Activated CD8-positive, alpha-beta T cell treated with anti-CD3 and anti-CD28 coated beads, Interleukin-2, amount 10 ng/mL, durations not matched to agents 7 days and 5 days (primary cell): Measurements from ENCODE around the gene CES1. TPM values are rescaled to one million over a fixed set of nuclear protein-coding genes. Genes with fewer than 3 reads are reported as not detected.
"Not testable (repeated sequence)": the region's sequence is repeated elsewhere in the genome, so short reads cannot be mapped to it uniquely, and the experiment has no call there.

Source experiments
- ATAC-seq: fragments of 150-1000 bp; cut with Tn5 transposase; one replicate; pipeline ENCODE4 v1.10.0; 2021; ENCODE audit warnings: moderate library complexity
- CTCF ChIA-PET: fragments of 350-600 bp; sonication (Branson Sonifier 250); formaldehyde crosslinking; loops from one replicate; lab custom pipeline; 2021; ENCODE audit warnings: antibody characterized with exemption; lab: Charles Lee
- POLR2A ChIA-PET: fragments of 350-600 bp; sonication (Branson Sonifier 250); formaldehyde crosslinking; loops from one replicate; lab custom pipeline; 2021; ENCODE audit warnings: antibody characterized with exemption; lab: Charles Lee
- DNase-seq: peaks from one replicate; pipeline ENCODE4 v3.0.0-alpha.2; 2020
- H3K27ac Mint-ChIP-seq: one replicate; pipeline ENCODE4 v1.8.0; 2021; ENCODE audit warnings: mild to moderate bottlenecking, mixed read lengths
- H3K27me3 Mint-ChIP-seq: one replicate; pipeline ENCODE4 v1.8.0; 2021; ENCODE audit warnings: low read depth, mixed read lengths
- H3K36me3 Mint-ChIP-seq: one replicate; pipeline ENCODE4 v1.8.0; 2021; ENCODE audit warnings: low read depth, mixed read lengths
- H3K4me1 Mint-ChIP-seq: one replicate; pipeline ENCODE4 v1.8.0; 2021; ENCODE audit warnings: low read depth, mixed read lengths
- H3K4me3 Mint-ChIP-seq: one replicate; pipeline ENCODE4 v1.8.0; 2021; ENCODE audit warnings: mild to moderate bottlenecking, mixed read lengths
- H3K9me3 Mint-ChIP-seq: one replicate; pipeline ENCODE4 v1.8.0; 2022; ENCODE audit warnings: mixed read lengths; ENCODE audit not compliant: insufficient read depth
- total RNA-seq, 2 experiments: library from RNA; stranded (reverse); gene quantifications; one replicate each; pipeline ENCODE4 v1.2.3, GENCODE V29; 2021

The CES1 gene
- total RNA-seq, 2 experiments from 2014 or later = not detected

DNA sequence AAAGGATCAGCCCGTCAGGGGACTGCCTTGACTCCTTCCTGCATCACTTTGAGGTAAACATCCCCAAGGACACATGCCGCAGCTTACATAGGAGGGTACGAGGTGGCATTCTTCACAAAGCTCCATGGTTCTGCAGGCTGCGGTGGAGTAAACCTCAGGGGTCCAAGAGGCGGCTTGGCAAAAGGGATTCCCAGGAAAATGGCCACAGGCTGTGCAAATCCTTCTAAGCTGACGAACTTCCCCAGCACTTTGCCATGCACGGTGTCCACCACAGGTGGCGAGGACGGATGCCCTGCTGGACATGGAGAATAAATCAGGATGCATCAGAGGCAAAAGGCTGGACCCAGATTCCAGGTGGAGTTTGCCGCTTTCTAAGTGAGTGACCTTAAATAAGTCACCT is 4.2 kb downstream of the CES1 start:
- no peak for ATAC-seq
- H3K9me3 Mint-ChIP-seq = no peaks in the 10 kb centered on the region
- H3K27me3 Mint-ChIP-seq = no peaks in the 10 kb centered on the region
- no peaks in the 10 kb centered on the region for H3K4me1 Mint-ChIP-seq
- no peak overlapping the region for H3K27ac Mint-ChIP-seq
- POLR2A ChIA-PET = no interaction called here
- no peak overlapping the region for H3K4me3 Mint-ChIP-seq
- no peak for DNase-seq
- no peaks in the 10 kb centered on the region for H3K36me3 Mint-ChIP-seq
- CTCF ChIA-PET = no interaction called here

DNA sequence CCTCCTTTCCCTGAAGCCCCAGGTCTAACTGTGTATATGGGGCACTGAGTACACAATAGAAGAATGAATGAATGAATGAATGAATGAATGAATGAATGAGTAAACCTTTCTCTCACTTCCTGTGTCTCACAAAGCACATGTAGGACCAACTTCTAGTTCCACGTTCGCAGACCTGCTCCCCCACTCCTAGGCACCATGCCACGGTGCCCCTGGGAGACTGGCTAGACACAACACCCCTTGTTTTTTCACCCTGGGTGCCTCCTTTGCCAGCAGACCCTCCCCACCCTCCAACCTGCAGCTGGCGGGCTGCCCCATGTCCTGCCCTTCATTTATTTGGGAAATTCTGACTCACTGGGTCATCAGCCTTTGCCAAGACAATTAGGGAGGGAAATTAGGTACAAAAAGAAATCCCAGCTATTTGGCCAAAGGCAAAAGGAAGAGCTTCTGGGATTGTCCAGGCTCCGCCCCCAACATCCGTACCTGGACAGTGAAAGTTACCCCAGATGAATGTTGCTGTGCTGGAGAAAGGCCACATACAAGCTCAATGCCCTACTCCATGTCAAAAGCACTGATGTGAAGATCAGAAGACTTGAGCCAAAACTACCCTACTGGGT is 7.7 kb downstream of the CES1 start:
- H3K27ac Mint-ChIP-seq = no peak overlapping the region
- H3K9me3 Mint-ChIP-seq = no peaks in the 10 kb centered on the region
- ChIA-PET CTCF (interaction anchor here (1.2 kb wide), 1 partner anchor 112 kb away, joined by 3 read pairs; no protein-coding TSS in a partner anchor), POLR2A (no interaction called here)
- no peaks in the 10 kb centered on the region for H3K36me3 Mint-ChIP-seq
- ATAC-seq = no peak
- H3K4me3 Mint-ChIP-seq = no peak overlapping the region
- DNase-seq = no peak
- H3K4me1 Mint-ChIP-seq = no peaks in the 10 kb centered on the region
- H3K27me3 Mint-ChIP-seq = no peaks in the 10 kb centered on the region

DNA sequence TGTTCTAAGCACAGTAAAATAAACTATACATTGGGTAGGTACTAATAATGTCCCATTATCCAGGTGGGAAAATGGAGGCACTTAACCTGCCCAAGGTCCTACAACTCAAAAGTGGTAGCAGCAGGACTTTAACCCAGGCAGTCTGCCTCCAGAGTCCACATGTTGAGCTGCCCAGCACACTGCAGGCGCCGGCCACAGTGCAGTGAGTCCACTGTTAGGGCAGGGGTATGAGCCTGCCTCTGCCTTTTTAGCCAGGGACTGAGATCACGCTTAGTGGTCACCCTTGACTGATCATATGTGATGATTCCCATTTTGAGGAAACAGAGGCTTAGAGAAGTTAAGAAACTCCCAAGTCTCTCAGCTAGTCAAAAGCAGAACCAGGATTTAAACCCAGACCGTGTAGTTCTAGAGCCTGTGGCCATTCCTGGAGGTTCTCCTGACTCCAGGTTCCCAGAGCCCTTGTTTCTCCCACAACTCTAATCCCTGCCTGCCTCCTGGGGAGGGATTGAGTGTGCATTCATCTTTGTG is 8.4 kb downstream of the CES1 start:
- Mint-ChIP-seq H3K4me3 (no peak overlapping the region), H3K9me3 (no peaks in the 10 kb centered on the region), H3K4me1 (no peaks in the 10 kb centered on the region), H3K36me3 (no peaks in the 10 kb centered on the region), H3K27me3 (no peaks in the 10 kb centered on the region), H3K27ac (no peak overlapping the region)
- ATAC-seq (no peak), DNase-seq (no peak)
- ChIA-PET CTCF (no interaction called here), POLR2A (no interaction called here)

DNA sequence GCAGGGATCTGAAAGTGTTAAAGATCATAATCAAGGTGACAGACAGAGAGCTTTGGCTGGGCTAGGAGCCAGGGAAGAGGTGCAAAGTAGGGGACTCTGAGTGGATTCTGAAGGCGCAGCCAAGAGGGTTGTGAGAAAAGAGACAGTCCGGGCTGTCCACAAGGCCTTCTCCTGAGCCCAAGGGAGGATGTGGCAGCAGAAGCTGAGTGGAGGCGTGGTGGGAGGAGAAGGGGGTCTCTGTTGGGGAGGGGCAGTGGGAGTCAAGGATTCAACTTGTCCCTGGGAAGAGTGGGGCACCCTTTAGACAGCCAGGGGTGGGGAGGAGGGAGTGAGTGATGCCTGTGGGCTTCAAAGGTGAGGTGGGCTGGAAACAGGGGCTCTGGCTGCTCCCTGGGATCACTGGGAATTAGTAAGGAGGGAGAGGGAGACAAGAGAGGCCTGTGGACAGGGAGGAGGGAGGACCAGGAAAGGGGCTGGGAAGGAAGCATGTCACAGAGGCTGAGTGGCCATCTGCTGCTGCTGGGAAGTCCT is 10.6 kb downstream of the CES1 start:
- H3K9me3 Mint-ChIP-seq = no peaks in the 10 kb centered on the region
- ChIA-PET CTCF (no interaction called here), POLR2A (no interaction called here)
- H3K27ac Mint-ChIP-seq = no peak overlapping the region
- ATAC-seq (no peak), DNase-seq (no peak)
- no peaks in the 10 kb centered on the region for H3K36me3 Mint-ChIP-seq
- no peak overlapping the region for H3K4me3 Mint-ChIP-seq
- H3K4me1 Mint-ChIP-seq = no peaks in the 10 kb centered on the region
- no peaks in the 10 kb centered on the region for H3K27me3 Mint-ChIP-seq

DNA sequence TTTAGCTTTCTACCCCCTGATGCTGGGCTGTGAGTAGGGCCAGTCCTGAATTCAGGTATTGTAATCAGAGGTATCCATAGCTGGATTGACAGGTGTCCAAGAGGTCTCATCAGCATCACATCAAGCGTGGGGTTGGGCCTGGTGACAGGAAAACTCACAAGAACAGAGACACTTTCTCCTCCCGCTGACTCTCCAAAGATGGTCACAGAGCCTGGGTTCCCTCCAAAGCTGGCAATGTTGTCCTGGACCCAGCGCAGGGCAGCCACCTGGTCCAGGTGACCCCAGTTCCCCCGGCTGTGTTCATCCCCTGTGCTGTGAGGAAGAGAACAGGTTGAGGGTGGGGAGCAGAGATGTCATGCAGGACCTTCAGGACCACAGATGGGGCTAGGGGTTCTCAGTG is 11.7 kb downstream of the CES1 start:
- Mint-ChIP-seq H3K4me3 (no peak overlapping the region), H3K27ac (no peak overlapping the region), H3K4me1 (no peaks in the 10 kb centered on the region), H3K27me3 (no peaks in the 10 kb centered on the region), H3K36me3 (no peaks in the 10 kb centered on the region), H3K9me3 (no peaks in the 10 kb centered on the region)
- ChIA-PET CTCF (no interaction called here), POLR2A (no interaction called here)
- ATAC-seq (no peak), DNase-seq (no peak)

DNA sequence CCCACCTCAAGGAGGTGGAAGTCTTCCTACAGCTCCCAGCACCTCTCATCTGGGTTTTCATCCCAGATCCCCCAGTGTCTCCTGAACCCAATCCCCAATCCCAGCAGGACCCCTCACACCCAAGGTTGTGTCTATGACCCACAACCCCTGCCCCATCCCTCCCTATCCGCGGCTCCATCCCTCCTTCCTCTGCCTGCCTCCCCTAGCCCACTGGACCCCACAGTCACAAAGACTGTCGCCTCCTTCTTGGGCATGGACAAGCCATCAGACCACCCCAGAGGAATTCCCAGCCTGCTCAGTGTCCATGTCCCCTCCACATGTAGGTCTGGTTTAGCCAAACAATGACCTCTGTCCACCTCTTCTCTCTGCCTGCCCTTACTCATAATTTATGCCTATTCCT is 12.3 kb downstream of the CES1 start:
- POLR2A ChIA-PET = no interaction called here
- H3K9me3 Mint-ChIP-seq = no peaks in the 10 kb centered on the region
- no peaks in the 10 kb centered on the region for H3K36me3 Mint-ChIP-seq
- no peak for ATAC-seq
- no peak for DNase-seq
- CTCF ChIA-PET = no interaction called here
- H3K4me1 Mint-ChIP-seq = no peaks in the 10 kb centered on the region
- H3K27ac Mint-ChIP-seq = no peak overlapping the region
- no peak overlapping the region for H3K4me3 Mint-ChIP-seq
- H3K27me3 Mint-ChIP-seq = no peaks in the 10 kb centered on the region

DNA sequence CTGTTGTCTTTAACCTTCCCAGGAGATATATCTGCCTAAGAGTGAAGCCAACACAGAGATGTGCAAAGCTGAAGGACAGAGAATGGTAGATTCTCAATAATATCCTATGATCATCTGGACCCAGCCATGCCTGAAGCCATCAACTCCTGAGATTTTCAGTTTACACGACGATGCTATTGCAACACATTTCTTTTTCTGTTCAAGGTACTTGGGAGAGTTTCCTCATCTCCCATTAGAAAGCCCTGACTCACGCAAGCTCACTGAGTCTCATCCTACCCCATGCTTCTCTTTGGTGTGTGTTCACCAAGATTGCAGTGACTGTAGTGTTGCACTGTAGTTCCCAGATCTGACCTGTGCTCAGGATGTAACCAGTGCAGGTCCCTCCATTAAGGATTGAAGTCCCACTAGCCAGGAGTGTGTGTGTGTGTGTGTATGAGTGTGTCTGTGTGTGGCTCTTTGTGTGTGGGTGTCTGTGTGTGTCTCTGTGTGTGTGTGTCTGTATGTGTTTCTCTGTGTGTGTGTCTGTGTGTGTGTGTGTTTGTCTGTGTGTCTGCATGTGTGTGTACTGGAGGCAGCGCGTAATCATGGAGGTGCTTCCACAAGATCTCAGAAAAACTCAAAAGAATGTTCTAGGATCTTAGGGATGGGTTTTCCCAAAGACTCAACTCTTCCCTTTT is 15.5 kb downstream of the CES1 start:
- POLR2A ChIA-PET = no interaction called here
- CTCF ChIA-PET = no interaction called here
- DNase-seq (no peak), ATAC-seq (no peak)
- Mint-ChIP-seq H3K9me3 (no peaks in the 10 kb centered on the region), H3K27me3 (no peaks in the 10 kb centered on the region), H3K36me3 (no peaks in the 10 kb centered on the region), H3K4me1 (no peaks in the 10 kb centered on the region), H3K27ac (no peak overlapping the region), H3K4me3 (no peak overlapping the region)

DNA sequence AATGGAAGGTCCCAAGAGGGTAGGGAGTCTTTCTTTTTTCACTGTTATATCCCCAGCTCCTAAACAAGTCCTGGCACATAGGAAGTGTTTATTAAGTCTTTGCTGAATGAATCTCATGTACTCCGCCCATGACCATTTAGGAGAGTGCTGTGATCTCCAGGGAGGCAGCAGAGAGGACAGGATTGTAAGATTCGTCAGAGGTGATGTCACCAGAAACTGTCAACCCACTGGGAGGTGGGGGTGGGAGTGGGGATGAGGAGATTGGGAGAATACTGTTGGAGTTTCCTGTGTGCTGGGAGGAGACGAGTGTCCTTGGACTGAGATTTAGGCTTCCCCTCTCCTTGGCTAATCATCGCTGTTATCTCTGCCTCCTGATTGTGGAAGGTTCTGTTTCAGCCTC is 16.7 kb downstream of the CES1 start:
- POLR2A ChIA-PET, H3K9me3 Mint-ChIP-seq: not testable (repeated sequence)

DNA sequence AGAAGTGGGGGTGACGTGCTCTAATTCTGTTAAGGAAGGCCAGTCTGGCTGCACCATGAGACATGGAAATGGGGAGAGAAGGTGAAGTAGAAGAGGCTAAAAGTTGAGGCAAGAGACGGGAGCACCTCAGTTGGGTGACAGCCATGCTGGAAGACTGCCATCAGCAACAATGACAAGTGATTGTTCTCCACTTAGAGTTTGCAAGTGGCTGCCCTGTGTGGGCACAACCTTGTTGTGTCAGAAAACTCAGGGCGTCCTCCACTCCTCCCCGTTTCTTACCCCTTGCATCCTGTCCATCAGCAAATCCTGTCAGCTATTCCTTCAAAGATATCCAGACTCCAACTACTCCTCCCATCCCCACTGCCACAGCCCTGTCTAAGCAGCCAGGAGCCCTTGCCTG is 17.6 kb downstream of the CES1 start:
- H3K27me3 Mint-ChIP-seq = no peaks in the 10 kb centered on the region
- ChIA-PET POLR2A (no interaction called here), CTCF (no interaction called here)
- H3K36me3 Mint-ChIP-seq = no peaks in the 10 kb centered on the region
- no peaks in the 10 kb centered on the region for H3K4me1 Mint-ChIP-seq
- H3K9me3 Mint-ChIP-seq = no peaks in the 10 kb centered on the region
- ATAC-seq = no peak
- no peak overlapping the region for H3K27ac Mint-ChIP-seq
- no peak overlapping the region for H3K4me3 Mint-ChIP-seq
- no peak for DNase-seq

More for the DNA sequence above, 16.7 kb downstream of the CES1 start:
- H3K4me3 Mint-ChIP-seq, CTCF ChIA-PET, DNase-seq, H3K27ac Mint-ChIP-seq, ATAC-seq, H3K4me1 Mint-ChIP-seq, H3K36me3 Mint-ChIP-seq, H3K27me3 Mint-ChIP-seq: not testable (repeated sequence)

DNA sequence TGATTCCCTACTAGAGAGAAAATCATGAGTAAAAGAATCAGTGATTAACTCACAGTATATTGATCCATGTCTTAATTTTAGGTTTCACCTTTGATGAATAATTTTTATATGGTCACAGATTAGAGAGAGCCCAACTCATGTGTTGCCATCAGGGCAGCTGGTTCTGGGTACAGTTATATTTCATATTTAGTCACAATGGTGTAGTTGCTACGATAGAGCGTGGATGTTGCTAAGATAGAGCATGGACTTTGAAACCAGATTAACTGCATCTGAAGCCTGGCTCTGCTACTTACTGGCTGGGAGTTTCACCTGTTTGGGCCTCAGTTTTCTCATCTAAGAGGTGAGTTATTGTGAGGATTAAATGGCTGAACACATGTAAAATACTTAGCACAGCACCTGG is 18.7 kb downstream of the CES1 start:
- H3K36me3 Mint-ChIP-seq, H3K9me3 Mint-ChIP-seq, H3K27me3 Mint-ChIP-seq, POLR2A ChIA-PET, H3K4me1 Mint-ChIP-seq, DNase-seq, H3K27ac Mint-ChIP-seq, H3K4me3 Mint-ChIP-seq, CTCF ChIA-PET, ATAC-seq: not testable (repeated sequence)

DNA sequence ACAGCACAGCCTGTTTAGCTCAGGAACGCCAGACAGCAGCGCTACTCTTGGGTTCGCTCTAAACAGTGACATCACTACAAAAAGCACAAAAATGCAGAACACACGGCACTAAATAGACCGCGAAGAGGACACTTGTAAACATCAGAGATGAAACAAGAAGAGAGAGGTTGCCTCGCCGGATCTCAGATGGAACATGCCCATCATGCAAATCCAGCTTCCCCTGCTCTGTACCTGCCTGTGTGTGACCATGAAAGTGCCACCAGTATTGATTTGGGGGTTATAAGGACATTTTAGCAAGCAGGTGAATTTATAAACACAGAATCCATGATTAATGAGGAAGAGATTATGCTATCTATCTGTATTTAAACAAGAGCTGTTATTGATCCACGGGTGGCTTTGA is 19.2 kb downstream of the CES1 start:
- H3K27me3 Mint-ChIP-seq, H3K4me3 Mint-ChIP-seq, CTCF ChIA-PET, ATAC-seq, DNase-seq, POLR2A ChIA-PET, H3K36me3 Mint-ChIP-seq, H3K9me3 Mint-ChIP-seq, H3K27ac Mint-ChIP-seq, H3K4me1 Mint-ChIP-seq: not testable (repeated sequence)

DNA sequence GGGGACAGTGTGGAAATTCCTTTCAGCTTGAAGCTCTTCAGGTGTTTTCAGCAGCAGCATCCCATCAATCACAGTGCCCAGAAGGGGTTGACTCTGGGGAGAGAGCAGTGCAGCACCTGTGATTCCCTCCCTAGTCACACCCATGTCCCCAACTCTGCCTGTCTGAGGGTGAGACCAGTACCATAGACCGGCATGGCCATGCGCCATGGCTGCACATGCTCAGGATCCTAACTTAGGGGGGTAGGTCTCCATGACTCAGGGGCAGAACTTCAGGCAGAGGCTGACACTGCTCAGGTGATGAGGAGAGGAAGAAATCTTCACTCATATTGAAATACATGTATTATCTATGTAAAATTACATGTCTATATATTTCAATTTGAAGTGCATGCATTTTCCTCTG is 19.9 kb downstream of the CES1 start:
- ATAC-seq (no peak), DNase-seq (no peak)
- ChIA-PET CTCF (no interaction called here), POLR2A (no interaction called here)
- no peaks in the 10 kb centered on the region for H3K4me1 Mint-ChIP-seq
- no peak overlapping the region for H3K27ac Mint-ChIP-seq
- H3K27me3 Mint-ChIP-seq = no peaks in the 10 kb centered on the region
- H3K4me3 Mint-ChIP-seq = no peak overlapping the region
- H3K36me3 Mint-ChIP-seq = no peaks in the 10 kb centered on the region
- no peaks in the 10 kb centered on the region for H3K9me3 Mint-ChIP-seq
